HG03103 (cell line): ENCODE results near the gene SDF2L1.

ENCODE experiments used
- ATAC-seq: cut with Tn5 transposase; IDR thresholded peaks from one replicate; pipeline ENCODE4 v1.9.1; 2021; ENCODE audit warnings: low read depth; ENCODE audit not compliant: unreplicated experiment

SDF2L1 gene

DNA sequence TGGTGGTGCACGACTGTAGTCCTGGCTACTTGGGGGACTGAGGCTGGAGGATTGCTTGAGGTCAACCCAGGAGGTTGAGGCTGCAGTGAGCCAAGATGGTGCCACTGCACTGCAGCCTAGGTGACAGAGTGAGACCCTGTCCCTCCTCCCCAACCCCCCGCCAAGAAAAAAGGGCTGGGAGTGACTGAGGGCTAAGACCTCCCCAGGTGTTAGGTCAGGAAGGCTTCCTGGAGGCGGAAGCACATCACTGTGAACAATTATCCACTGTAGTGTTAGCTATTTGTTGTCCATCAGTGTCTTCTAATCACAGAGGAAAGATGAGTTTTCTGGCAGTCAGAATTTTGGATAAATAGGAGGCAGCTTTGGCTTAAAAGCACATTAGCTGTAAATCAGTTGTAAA, 21.1 kb upstream of the SDF2L1 start:
- no peak for ATAC-seq

DNA sequence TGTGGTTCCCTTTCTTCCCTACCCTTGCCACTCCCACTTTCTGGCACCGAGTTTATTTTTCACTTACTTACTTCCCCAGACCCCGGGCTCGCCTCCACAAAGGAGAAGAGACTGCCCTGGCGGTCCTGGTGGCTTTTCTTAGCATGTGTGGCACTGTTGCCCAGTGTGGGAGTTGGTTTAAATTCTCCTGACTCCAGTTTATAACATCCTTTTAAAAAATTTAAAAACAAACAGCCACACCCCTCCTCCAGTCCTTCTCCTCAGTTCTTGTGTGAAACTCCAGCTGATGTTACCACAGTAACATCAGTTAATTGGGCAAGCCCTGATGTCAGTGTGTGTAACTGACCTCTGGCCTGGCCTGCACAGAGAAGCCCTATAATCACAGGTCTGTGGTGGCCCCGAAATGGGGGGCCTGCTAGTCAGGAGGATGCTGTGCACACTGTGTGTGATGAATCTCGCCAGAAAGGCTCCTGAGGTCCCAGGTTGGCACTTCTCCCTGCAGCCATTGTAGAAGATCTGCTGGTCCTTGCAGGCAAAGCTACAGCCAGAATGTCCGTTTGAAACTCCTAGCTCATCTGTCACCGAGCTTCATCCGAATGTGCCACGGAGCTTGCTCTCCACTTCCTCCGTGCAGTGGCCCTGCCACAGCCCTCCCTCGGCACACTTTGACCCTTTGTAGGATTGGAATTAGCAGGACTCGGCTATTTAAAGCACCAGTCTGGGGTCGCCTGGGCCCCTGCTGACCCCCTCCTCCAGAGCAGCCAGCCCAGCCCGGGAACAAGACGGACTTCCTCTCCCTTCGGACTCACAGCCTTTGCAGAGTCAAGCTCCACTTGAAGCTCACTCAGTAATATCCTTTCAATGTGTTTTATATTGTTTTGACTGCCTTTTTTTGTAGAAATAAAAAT, 19.8 kb upstream of the SDF2L1 start:
- no peak for ATAC-seq

DNA sequence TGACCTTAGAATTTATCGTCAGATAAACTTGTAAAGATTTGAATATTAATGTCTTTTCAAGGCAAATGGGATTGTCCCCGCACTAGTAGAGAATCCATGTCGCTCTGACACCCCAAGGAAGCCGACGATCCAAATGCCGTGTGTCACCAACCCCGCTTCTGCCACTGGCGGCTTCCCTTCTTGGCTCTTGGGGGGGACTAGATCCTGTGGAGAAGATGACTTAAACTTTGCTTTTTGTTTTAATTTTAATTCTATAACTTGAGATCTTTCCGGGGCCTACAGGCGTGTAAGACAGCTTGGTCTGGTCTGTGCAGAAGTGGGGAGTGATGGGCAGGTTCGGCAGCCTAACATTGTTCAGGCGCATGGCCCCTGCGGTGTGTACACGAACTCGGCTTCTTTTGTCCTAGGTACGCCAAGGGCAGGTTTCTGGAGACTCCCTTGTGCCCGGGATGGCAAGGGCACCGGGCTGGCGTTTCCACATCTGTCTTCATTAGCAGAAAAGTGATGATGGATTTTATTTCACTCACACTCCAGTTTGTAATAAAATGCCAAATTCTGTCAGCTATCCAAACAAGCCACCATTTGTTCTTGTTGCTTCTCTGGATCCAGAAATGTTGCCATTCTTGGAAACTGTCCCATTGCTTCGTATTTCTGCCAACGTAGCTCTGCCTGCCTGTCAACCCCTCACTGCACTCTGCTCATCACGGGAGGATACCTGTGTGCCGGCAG, 19.0 kb upstream of the SDF2L1 start:
- no peak for ATAC-seq

DNA sequence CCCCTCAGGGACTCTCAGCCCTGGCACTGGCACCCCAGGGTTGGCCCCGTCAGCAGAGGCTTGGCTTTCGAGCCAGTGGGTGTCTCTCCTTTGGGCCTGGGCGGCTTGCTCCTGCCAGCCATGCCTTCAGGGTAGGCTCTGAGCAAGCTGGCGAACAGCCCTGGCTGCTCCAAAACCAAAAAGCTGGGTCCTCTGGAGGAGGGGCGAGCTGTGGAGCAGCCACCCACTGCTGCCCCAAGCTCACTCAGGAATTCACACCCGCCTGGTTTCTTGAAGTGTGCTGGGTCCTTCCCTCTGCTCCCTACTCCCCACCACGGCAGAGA, 18.5 kb upstream of the SDF2L1 start:
- no peak for ATAC-seq

- no peak for ATAC-seq
Observed at GRCh38 chr22:21624120-21624879, 17.8 kb upstream of the SDF2L1 start.

DNA sequence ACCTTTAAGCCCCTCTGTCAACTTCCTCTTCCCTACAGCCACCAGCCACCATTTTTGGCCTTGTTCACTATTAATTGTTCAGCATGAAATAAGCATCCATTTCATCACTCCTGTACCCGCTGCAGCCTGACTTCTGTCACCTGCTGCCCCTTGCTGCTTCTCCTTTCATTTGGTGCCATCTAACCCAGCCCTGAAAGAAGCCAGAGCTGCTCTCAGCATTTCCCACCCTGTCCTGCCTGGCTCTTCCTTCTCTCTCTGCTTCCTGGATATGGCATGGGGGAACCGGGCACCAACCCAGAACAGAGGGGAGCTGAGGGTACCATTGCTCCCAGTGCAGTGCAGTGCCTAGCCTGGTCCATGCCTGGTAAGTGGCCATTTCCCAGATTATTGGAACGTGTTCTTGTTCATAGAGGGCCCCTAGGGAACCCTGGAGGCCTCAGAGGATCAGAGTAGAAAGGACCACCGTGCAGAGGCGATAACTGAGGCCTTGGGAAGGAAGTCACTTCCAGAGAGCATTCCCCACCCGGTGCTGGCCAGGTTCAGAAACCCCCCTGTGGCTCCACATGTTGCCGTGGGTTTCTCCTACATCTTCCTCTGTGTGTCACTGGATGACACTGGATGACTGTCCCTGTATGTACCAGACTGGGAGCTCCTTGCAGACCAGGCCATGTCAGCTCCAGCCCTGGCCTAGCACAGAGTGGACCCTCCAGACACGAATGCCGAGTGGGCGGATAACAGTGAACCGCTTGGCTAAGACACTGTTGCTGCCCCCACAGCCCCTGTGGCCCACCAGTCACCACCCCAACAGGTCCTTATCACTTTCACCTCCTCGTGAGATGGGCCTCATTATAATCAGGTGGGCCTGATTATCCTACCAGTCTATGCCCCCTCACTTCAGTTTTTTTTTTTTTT, 17.0 kb upstream of the SDF2L1 start:
- ATAC-seq = no peak

GRCh38 chr22:21626073-21626734, 15.9 kb upstream of the SDF2L1 start:
- no peak for ATAC-seq

DNA sequence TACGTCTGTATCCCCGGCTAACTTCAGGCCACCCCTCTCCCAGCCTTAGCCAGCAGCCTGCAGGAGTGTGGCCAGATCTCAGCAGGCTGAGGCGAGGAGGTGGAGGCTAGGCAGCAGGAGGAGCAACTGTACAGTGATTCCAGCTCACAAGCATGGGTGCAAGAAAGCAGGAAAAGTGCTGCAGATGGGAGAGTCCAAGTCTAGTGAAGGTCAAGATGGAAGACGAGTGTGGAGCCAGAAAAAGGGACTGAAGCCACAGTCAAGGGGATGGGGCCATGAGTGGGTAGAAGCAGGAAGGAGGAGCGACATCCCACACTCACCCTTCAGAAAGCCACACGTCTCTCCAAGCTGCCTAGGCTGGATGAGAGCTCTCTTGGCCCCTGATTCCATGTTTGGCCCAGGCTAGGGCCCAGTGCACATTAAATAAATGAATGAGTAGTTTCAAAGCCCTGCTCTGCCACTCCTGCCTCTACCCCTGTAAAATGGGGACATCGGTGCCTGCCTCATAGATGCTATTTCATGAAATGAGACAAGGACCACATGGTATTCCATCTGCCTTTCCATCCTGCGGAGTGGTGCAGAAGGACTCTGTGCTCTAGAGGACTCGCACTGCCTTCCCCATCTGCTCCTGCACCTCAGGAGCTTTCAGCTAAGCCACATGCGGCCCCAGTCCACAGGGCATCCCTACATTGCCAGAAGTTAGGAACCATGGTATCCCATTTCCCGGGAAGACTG, 15.2 kb upstream of the SDF2L1 start:
- no peak for ATAC-seq

- no peak for ATAC-seq
Observed at GRCh38 chr22:21628386-21629254, 13.5 kb upstream of the SDF2L1 start.

GRCh38 chr22:21629255-21630149, 12.6 kb upstream of the SDF2L1 start, which contains the start of gene YDJC:
YDJC (minus strand) TSS chr22:21630022; CDS start chr22:21630014, 8 bp downstream.
- ATAC-seq = peak; percentile 75

DNA sequence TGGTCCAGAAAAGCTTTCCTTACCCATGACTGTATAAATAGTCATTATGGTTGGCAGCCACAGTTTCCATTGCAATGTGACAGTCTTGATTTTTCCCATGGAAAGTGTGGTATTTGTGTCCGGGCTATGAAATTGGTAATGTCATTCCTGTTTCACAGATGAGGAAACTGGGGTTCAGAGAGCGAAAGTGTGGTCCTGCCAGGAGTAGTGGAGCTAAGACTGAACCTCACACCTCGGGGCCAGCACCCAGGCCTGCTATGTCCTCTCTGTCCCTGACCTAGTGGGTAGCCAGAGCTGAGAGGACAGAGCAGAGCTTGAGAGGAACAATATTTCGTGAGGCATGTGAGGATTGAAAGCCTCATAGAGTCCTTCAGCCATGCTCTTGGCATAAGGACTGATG, 11.1 kb upstream of the SDF2L1 start:
- ATAC-seq = no peak

DNA sequence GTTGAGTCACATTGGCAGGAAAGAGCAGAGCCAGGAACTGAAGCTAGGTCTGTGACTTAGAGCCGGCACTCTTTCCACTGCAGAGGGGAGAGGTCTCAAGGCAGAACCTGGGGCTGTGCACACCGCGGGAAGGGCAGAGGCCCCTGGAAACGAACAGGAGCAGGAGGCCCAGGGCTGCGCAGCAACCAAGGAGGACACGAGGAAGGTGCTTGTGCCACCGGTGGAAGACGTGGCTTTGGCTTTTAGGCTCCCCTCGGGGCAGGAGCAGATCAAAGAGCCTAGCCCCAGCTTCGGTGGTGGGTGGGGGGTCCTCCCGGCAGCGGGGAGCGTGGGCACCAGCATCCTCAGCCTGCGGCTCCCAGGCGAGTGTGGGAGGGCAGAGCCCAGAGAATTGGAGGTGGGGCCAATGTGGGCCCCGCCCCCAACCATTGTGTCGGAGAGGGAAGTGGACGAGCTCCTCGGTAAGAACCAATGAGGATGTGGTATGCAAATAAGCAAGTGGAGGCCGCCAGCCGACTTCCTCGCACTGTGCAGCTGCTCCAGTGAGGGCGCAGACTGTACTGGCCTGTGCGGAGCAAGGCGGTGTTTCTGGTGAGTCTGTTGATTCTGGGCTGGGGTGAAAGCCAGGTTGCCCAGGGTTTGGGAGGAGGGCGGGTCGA, 9.7 kb upstream of the SDF2L1 start, which contains the start of gene CCDC116:
TSS of gene CCDC116 (plus strand) at position 524 of the 659 bp plus-strand sequence. CDS start 422 bp downstream, outside the sequence.
- ATAC-seq = no peak

DNA sequence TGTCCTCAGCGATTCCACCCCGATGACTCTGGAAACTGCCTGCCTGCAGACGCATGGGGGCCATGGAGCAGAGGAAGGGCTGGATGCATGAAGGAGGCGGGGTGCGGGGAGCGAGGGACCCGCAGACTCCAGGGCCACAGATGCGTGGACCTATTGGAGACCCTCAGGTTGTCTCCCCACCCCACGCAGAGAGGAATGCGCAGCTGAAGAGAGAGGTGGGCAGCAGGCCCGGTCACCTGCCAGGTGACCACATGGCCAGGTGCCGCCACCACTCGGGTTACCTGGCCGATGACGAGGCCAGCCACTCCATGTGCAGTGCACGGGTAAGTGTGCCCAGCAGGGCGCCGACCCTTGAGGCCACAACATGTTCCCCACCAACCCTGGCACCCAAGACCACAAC, 9.2 kb upstream of the SDF2L1 start:
- no peak for ATAC-seq

- no peak for ATAC-seq
Observed at GRCh38 chr22:21633481-21633880, 8.6 kb upstream of the SDF2L1 start.

DNA sequence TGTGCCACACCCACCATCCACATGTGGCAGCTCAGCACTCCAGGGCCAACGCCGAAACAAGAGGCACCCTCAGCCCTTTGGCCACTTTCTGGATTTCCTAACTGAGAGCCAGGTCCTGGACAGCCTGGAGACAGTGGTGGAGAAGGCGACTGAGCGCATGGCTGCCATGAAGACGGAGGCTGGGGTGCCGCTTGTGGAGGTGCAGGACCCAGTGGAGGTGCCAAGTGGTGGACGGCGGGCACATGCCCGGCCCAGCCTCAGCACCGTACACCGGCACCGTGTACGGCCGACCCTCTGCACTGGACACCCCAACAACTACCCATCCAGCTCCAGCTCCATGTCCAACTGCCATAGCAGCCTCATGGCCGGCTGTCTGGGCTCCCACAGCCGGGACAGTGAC, 8.0 kb upstream of the SDF2L1 start:
- no peak for ATAC-seq

DNA sequence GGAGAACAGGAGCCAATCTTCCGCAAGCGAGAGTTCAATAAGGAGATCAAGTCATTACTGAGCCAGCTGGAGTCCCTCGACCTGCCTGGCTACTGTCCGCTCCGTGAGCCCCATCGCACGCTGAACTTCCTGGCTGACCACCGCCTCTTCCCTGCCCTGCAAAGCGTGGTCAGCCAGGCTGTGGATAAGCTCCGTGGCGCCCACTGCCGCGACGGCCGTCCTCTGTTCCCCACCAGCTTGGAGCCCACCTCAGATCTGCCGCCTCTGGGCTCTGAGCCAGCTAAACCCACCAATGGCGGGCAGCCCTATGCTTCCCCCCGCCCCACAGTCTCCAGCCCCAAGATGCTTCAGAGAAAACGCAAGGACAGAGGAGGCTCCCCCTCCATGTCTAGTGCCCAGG, 7.3 kb upstream of the SDF2L1 start:
- no peak for ATAC-seq
